Stimulated activated CD8-positive, alpha-beta memory T cell treated with anti-CD3 and anti-CD28 coated beads, Interleukin-15, amount 100 ng/mL, for 4 hours (primary cell): ENCODE results near the gene FIBCD1.

Experiments
- DNase-seq, 2 donors: peaks; one replicate each; pipeline ENCODE4 v3.0.0-alpha.2; 2020; ENCODE audit warnings: low read depth in 2 of 2

FIBCD1 gene

DNA sequence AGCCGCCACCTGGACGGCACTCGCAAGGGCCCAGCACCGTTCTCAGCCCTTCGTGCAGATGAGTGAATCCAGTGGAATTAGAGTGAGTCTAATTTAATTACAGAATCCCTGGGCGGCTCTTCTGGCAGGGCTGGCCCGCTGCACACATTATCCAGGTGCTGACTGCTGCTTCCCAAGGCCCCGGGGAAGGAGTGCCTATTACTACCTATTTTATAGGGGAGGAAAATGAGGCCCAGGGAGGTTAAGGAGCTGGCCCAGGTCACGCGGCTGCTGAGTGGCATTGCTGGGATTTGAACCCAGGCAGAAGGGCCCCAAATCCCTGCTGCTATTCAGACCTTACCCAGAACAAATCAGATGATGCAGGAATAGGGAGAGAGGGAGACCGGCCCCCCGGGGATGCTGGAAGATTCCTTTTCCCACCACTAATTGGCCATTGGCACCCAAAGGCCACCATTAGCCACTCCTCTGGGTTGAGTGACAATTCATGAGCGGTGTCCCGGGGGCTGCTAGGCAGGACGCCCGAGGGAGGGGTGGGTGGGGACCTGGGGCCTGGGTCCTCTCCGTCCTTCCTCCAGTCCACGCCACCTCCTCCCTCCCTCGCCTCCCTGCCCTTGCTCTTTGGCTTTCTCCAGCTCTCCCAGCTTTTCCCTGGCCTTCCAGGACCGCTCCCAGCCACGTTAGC lies 32.2 kb downstream of the FIBCD1 start:
- DNase-seq = no peak

DNA sequence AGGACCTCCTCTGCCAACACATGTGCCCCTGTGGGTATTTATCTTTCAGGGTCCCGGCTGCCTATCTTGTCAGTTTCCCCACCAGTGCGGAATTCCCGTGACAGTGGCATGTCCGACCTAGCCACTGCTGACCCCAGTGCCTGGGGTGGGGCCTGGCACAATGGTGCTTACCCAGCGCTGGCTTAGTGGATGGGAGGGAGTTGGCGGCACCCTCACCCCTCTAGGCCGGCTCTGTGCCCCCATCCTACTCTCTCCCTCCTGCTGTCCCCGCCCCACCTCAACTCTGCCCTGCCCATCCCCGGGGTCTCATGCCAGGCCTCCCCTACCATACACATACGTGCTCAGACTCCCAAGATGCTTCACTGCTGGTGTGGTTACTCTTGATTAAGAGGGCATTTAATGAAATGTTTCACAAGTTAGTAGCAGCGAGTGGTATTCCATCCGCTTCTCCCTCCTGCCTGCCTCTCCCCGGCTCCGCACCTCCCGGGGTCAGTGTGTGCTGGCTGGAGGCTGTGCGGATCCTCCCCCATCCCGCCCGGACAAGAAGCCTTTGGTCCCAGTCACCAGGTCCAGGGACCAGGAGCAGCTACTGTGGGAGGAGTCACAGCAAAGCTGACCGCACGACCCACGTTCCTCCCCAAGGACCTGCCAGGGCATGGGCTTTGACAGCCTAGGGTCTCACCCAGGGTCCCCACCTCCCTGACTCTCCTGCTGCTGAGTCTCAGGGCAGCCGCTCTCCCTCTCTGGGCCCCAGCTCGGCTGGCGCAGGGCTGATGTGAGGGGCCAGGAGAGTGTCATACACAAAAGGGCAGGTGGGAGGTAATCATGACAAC lies 32.9 kb downstream of the FIBCD1 start:
- DNase-seq = no peak

DNA sequence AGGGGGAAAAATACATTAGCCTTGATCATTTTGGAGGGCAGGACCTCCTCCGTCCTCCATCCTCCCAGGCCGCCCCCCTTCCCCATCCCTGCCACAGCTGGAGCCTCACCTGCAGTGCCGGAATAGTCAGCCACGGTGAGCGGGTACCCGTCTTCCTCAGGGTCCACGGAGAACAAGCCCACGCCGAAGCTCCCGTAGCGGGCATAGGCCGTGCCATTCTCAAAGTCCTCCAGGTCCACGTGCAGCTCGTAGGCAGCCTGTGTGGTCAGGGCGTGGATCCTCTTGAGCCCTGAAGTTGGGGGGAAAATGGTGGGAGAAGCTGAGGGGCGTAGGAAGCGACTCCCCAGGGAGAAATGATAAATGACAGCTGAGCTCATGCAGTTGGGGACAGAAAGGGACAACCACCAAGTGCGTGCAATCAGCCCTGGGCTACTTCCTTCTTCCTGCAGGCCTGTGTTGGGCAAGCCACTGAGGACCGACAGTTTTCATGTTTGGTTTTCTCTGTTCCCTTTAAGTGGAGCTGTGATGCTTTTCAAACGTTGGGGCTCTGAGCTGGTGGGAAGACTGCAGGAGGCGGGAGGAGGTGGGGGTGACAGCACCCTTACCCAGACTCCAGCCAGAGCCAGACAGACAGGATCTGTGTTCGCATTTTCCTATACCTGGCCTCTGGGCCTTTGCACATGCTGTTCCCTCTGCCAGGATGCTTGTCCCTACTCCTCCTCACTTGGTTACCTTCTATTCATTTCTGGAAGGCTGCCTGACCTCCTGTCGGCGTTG lies 33.7 kb downstream of the FIBCD1 start:
- DNase-seq = no peak

DNA sequence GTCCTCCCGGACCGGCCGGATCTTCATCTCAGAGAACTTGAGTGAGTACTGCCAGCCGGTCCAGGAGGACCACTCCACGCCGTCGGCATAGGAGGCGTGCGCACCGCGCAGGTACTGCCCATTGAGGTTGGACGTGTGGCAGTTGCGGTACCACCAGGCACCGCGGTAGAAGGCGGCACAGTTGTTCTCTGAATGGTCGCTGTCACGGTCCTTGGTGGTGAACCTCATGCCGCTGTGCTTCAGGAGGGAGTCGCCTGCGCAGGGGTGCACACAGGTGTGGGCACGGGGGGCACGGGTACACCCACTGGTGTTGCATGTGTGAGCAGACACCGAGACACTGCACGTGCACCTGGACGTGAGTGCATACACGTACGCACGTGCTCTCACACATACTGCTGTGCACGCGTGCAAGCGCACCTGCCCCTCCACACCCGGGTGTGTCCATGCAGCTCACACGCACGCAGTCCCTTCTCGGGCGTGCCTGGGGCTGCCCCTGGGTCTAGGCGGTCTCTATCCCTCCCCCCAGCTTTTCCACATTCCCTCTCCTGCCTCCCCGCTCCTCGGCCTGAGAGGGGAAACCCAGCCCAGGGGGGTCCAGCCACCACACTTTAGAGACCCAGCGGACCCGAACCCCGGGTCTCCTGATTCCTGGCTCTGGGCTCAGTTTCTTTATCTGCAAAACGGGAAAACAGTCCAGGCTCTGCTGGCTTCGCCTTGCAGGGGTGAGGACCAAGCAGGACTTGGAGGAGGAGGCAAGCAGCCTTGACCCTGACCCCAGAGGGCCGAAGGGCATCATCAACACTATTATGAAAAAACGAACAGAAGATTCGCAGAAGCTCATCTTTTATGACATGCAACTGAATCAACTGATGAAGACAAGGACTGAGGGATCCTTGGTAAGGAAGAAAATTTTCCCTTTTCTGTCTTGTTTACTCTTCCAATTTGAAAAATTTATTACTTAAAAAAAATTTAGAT lies 34.7 kb downstream of the FIBCD1 start:
- DNase-seq = no peak

DNA sequence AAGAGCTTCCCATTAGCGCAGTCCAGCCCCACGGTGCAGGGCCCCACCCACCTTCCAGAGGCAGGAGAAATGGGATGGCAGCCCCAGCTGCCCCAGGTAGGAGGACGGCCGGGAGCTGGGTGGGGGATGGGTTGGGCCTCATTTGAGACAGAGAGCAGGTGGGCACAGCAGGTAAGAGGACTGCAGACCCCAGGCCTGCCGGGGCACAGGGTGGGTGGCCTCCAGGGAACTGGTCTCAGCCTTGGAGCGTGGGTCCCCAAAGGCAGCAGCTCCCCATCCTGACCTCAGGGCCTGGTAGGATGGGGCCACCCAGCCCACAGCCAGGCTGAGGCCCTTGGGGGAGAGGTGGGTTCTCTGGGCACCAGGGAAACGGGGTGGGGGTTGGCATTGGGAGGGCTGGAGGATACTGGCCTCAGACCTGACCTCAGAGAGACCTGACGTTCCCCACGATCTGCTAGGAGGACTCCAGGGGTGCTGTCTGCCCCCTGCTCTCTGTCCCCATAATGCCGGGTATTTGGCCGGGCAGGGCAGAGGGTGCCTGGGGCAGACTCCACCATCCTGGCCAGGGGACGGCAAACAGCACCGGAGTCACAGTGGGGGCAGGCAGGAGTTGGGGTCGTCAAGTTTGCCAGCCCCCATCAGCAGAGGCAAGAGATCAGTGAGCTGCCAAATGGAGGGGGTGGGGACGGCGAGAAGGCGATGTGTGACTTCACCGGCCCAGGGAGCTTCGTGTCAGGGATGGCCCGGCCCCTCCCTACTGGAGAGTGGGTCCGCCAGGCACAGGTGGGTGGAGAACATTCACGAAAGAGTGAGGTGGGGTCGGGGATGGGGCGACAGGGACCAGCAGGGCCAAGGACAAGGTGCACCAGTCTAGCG lies 35.6 kb downstream of the FIBCD1 start:
- no peak for DNase-seq

DNA sequence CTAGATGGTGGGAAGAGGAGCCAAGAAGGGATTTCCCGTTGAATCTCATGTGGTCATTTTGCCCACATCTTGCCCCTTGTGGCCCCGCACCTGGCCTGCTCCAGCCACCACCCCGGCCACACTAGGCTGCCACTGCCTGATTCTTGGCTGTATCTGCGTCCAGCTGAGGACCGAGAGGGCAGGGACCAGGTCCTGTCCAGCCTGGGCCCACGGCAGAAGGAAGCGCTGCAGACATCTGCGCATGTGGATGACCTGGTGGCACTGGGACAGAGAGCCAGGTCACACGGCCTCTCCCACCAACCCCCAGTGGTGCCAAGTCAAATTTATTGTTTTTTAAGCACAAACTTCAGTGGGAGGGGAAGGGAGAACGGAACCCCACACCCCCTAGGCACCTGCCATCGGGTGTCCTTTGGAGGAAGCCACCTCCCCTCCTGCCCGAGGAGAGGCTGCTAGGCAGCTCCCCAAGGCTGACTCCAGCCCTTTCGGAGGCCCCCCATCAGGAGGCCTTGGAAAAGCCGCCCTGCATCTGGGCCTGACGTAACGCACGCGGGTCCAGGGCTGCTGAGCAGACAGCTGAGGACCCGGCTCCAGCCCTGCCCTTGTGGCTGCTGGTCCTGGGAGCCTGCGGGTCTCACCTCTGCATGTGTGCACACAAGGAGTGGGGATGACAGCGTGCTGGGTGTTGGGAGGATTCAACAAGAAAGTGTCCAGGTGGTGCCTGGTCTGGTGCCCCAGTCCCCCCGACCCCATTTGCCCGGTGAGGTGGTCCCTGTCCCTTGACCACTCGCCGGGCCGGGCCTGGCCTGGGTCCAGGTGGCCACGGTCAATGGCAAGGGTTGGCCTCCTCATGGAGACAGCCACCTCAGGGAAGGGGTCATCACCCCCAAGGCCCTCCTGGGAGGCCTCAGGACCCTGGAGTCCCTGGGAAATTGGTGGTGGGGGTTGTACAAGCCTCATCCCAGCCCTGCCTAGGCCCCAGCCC lies 36.6 kb downstream of the FIBCD1 start:
- no peak for DNase-seq

DNA sequence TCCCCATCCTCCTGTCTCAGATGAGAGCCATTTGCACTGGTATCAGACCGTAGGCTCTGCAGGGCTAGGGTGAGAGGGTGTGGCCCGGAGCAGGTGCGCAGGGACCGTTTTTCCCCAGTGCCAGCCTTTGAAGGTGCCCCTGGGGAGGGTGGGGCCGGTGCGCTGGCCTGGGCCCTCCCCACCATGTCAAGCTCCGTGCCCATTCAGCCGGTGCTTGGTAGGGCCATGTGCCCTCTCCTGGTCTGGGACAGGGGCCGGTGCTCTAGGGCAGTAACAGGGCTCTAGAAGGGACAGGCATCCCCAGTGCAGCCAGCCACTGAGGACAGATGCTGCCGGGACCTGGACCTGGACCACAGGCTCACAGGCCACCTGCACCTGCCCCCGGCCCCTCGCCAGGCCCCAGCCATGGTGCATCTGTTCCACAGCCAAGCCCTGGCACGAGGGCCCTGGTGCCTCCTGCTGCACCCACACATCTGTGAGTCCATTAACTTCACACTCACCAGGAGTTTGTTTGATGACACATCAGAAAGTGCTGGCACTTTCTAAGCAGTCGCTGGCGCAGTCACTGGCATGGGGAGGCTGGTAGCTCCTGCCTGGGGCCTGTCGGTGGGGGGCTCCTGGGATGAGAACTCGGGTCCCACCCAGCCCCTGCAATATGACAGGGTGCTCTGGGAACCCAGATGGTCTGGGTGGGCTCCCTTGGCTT lies 37.4 kb downstream of the FIBCD1 start:
- no peak for DNase-seq

DNA sequence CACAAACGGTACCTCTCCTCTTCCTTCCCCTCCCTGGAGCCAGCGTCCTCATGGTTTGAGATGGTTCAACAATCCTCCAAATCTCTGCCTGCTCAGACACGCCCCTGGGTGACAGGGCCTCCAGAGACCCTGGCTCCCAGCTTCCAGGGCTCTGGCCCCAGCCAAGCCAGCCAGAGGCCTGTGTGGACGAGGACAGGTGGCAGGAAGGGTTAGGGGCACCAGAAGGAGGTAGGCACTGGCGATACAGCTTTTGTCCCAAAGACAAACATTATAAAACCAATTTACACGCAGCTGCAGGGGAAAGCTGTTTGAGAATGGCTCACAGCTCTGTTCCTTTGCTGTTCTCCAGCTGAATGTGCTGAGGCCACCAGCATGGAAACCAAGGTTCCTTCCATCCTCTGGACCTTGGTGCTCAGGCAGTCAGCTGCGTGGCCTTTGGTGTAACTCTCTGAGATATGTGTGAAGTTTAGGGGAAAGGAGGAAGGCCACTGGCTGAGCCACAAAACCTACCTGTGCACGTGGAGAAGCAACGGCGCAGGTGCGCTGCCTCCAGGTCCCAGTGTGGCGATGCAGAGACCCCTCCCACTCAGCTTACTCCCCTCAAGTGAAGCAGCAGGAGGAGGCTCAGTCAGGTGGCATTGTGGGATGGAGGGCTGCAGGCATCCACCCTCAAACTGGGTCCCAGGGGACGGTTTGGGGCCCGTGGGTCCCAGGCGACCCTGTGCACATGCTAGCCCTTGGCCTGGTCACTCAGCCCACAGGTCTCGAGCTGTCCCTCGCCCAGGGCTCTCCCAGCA lies 38.1 kb downstream of the FIBCD1 start:
- no peak for DNase-seq

DNA sequence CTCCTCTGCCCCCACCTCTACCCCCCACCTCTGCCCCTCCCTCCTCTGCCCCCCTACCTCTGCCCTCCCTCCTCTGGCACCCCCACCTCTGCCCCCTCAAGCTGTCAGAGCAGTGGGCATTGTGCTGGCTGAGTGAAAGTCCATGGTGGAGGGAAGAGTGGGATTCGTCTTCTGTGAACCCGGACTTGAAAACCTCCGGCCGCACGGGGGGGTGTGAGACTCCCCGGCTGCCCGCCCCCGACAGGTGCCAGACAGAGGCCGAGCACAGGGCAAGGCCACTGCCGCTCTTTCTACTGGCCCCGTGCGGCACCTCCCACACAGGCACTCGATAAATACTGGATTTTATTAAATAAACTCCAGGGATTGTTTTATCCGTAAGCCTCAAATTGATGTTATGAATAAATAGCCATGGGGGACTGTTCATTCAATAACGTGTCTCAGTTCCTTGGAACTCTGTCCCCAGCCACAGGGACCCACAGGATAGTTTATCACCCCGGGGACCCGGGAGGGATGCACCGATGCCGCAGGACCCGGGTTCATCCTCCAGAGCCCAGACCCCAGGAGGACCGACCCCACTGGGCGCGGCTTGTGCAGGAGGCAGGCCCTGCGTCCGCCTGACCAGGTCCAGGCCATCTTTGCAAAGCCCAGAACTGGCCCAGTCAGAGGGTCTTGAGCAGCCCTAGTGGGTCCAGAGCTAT lies 39.8 kb downstream of the FIBCD1 start:
- DNase-seq = no peak

DNA sequence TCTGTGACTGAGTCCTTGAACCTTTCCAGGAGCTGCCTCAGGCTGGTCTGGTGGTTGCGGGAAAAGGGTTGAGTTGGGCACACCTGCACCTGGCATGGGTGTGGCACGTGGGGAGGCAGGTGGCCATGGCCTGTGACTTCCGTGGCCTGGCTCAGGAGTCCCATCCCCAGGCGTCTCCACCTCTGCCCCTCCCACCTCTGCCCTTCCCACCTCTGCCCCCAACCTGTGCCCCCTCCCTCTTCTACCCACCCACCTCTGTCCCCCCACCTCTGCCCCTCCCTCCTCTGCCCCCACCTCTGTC lies 40.5 kb downstream of the FIBCD1 start:
- DNase-seq = no peak

DNA sequence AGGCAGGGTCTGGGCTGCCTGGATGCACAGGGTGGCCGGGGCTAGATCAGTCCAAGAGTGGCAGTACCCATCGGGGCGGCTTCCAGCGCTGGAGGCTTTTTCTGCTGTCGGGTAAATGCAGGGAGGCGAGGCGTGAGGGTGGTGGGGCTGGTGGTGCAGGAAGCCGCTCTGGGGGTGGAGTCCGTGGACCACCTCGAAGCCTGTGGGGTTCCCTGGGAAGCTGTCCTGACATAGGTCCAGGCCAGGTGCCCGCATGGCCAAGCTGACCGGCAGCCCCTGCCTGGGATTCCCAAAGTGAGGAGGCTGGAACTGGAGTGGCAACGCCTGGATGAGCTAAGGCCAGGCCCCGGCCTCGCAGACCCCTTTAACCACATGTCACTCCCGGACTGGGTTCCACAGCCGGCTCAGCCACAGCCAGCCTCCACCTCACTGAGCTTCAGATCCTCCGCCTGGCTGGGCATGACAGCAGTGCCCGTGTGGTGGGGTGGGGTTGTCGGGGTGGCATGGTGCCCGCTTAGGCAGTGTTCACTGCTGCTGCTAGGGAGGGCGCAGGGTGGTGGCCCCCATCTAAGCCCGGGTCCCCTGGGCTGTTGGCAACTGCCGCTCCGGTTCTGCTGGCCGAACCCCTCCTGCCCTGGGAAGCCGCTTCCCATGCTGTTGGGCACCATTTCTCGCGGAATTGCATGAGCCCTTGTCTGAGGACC lies 41.0 kb downstream of the FIBCD1 start:
- no peak for DNase-seq

DNA sequence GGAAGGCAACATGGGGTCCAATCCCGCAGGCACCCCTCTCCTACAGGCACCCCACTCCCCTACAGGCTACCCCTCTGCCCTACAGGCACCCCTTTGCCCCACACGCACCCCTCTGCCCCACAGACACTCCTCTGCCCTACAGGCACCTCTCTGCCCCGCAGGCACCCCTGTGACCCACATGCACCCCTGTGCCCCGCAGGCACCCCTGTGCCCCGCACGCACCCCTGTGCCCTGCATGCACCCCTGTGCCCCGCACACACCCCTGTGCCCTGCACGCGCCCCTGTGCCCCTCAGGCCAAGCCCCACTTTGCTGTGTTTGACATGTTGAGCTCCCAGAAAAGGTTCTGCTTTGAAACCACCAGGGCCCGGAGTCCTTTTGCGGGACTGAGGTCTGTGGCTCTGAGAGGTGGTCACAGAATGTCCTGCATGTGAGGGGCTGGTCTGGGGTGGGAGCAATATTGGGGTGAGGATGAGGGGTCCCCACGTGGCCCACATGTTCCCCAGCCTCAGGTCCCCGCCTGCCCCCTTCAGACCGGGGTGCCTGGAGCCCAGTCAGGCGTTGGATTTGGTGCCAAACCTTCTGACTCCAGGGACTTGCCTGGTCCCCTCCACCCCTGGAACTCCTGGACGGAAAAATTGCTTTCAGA lies 41.8 kb downstream of the FIBCD1 start:
- DNase-seq = no peak

DNA sequence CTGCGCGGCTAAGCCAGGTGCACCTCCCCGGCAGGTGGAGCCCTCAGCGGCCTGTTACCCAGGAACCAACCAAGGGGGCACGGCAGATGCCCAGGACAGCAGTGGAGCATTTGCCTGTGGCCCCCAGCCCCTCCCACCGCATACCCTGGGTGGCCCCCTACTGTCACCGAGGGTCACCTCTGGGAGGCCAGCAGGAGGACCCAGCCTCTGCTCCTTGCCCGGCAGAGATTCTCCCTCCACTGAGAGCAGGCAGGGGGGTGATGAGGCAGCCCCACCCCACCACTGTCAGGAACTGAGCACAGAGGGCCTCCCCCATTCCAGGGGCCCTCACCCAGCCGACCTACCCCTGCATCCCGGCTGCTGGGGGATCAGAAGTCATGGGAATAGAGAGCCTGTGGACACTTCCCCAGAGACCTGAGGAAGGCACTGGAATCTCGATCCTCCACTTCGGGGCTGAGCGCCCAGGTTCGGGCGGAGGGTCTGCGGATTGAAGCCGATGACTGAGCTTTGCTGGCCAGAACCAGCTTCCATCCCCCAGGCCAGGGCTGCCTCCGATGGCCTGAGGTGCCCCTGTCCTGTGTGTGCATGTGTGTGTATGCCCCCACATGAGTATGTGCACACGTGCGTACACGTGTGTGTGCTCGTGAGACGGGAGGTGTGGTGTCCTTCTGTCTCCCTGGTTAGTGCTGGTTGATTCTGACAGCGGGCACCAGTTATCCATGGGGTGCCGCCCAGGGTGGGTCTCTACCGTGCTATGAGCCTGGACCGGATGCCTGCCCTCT lies 42.6 kb downstream of the FIBCD1 start, which contains the start of gene QRFP:
TSS of gene QRFP (minus strand) at position 580 of the 782 bp plus-strand sequence. CDS start 2,974 bp downstream, outside the sequence.
- DNase-seq = no peak

DNA sequence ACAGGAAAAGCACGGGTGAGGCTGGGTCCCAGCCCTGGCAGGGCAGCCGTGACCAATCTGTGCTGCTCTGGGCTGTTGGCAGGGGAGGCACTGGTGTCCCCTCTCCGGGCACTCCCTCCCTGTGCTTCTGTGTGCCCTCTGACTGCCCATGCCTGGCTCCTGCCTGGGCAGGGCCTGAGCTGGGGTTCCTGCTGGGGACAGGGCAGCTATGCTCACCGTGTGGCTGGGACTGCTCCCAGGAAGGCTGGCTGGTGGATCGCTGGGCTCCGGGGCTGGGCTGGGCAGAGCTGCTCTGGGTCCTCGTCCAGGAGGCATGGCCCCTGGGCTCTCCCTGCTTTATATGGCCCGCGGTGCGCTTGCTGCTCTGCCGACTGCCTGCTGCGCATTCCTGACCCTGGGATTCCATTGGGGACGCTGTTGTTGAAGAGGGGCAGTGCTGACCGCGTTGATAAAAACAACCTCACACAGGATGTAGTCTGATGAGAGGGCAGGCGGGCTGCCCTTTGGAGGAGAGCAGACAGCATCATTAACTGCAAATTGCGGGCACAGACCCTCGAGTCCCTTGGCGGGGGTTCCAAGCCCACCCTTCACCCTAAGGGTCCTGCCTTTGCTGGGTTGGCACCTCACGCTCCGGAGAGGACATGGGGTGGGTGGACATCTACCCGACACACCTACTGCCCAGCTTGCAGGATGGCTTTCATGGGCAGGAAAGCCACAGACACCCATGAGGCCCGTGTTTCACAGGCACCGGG lies 43.4 kb downstream of the FIBCD1 start:
- DNase-seq = no peak
